HepG2 (cell line): ENCODE measurements around the gene C16orf89. TPM values are rescaled to one million over a fixed set of nuclear protein-coding genes. Genes with fewer than 3 reads are reported as not detected.

ENCODE experiments used
- AHR ChIP-seq: IDR thresholded peaks from 2 replicates; pipeline ENCODE4 v1.6.1; 2018; ENCODE audit warnings: missing genetic modification reagents, missing compliant biosample characterization
- CBX1 ChIP-seq: IDR thresholded peaks from one replicate; pipeline ENCODE4 v1.6.1; 2016; ENCODE audit warnings: antibody characterized with exemption, low read depth
- CREB1 ChIP-seq, 2 experiments: fragments of 450-650 bp in 1 of 2; IDR thresholded peaks; 2 replicates each; pipeline ENCODE4 v1.6.1; 2016 to 2017; ENCODE audit warnings: control low read depth in 1 of 2, mild to moderate bottlenecking in 1 of 2, missing compliant biosample characterization in 1 of 2, missing genetic modification characterization in 1 of 2
- HHEX ChIP-seq: IDR thresholded peaks from 2 replicates; pipeline ENCODE4 v1.6.1; 2016; ENCODE audit warnings: control low read depth
- LBX2 ChIP-seq: sonication (generic); formaldehyde crosslinking; IDR thresholded peaks from 2 replicates; pipeline ENCODE4 v1.5.0; 2020; ENCODE audit warnings: missing genetic modification reagents, mild to moderate bottlenecking, borderline replicate concordance
- NAIF1 ChIP-seq: sonication (generic); formaldehyde crosslinking; IDR thresholded peaks from 2 replicates; pipeline ENCODE4 v1.5.0; 2020; ENCODE audit warnings: mild to moderate bottlenecking, missing genetic modification reagents, borderline replicate concordance
- NCOR1 ChIP-seq: fragments of 200-600 bp; sonication (generic); IDR thresholded peaks from 2 replicates; pipeline ENCODE4 v1.7.0; 2017; ENCODE audit warnings: antibody characterized with exemption, low read length, borderline replicate concordance
- PHF20 ChIP-seq: sonication (generic); formaldehyde crosslinking; IDR thresholded peaks from 2 replicates; pipeline ENCODE4 v1.5.0; 2020; ENCODE audit warnings: mild to moderate bottlenecking, missing genetic modification reagents
- POLR2A ChIP-seq, 2 experiments: IDR thresholded peaks; 2 replicates each; pipeline ENCODE4 v1.6.1; 2011; ENCODE audit warnings: low read depth in 2 of 2, low read length in 2 of 2, mild to moderate bottlenecking in 1 of 2, moderate library complexity in 1 of 2; ENCODE audit not compliant: insufficient read depth in 1 of 2
- REL ChIP-seq: sonication (generic); formaldehyde crosslinking; conservative IDR thresholded peaks from 2 replicates; pipeline ENCODE4 v1.8.0; 2022; ENCODE audit warnings: mild to moderate bottlenecking, missing genetic modification reagents, moderate library complexity
- REST ChIP-seq, 2 experiments: IDR thresholded peaks; 2 replicates each; pipeline ENCODE4 v1.6.1; 2011 to 2012; ENCODE audit warnings: low read length in 2 of 2, borderline replicate concordance in 1 of 2, low read depth in 1 of 2, mild to moderate bottlenecking in 1 of 2, moderate library complexity in 1 of 2
- SAP130 ChIP-seq: IDR thresholded peaks from 2 replicates; pipeline ENCODE4 v1.6.1; 2016; ENCODE audit warnings: low read depth
- SRSF4 ChIP-seq: fragments of 200-400 bp; formaldehyde crosslinking; IDR thresholded peaks from one replicate; pipeline ENCODE4 v1.6.1; 2018; ENCODE audit warnings: mild to moderate bottlenecking, low read depth, low read length, moderate library complexity; ENCODE audit not compliant: poor library complexity, severe bottlenecking
- TMF1 ChIP-seq: sonication (generic); formaldehyde crosslinking; IDR thresholded peaks from 2 replicates; pipeline ENCODE4 v1.8.1; 2022; ENCODE audit warnings: low read depth, missing genetic modification reagents
- YEATS4 ChIP-seq: sonication (generic); formaldehyde crosslinking; IDR thresholded peaks from 2 replicates; pipeline ENCODE4 v1.4.0; 2020; ENCODE audit warnings: missing genetic modification reagents, borderline replicate concordance
- ZNF101 ChIP-seq: sonication (generic); formaldehyde crosslinking; IDR thresholded peaks from 2 replicates; pipeline ENCODE4 v1.4.0; 2020; ENCODE audit warnings: mild to moderate bottlenecking, low read depth, missing genetic modification reagents, borderline replicate concordance
- ZNF317 ChIP-seq: sonication (generic); formaldehyde crosslinking; IDR thresholded peaks from 2 replicates; pipeline ENCODE4 v1.5.0; 2020; ENCODE audit warnings: mild to moderate bottlenecking, missing genetic modification reagents
- ZNF343 ChIP-seq: sonication (generic); formaldehyde crosslinking; IDR thresholded peaks from 2 replicates; pipeline ENCODE4 v1.4.0; 2020; ENCODE audit warnings: mild to moderate bottlenecking, missing genetic modification reagents
- ZNF354B ChIP-seq: sonication (generic); formaldehyde crosslinking; IDR thresholded peaks from 2 replicates; pipeline ENCODE4 v1.8.0; 2022; ENCODE audit warnings: mild to moderate bottlenecking, missing genetic modification reagents
- ZNF556 ChIP-seq: sonication (generic); formaldehyde crosslinking; IDR thresholded peaks from 2 replicates; pipeline ENCODE4 v1.4.0; 2020; ENCODE audit warnings: mild to moderate bottlenecking, missing genetic modification reagents, borderline replicate concordance
- ZNF570 ChIP-seq: sonication (generic); formaldehyde crosslinking; IDR thresholded peaks from 2 replicates; pipeline ENCODE4 v1.4.0; 2020; ENCODE audit warnings: mild to moderate bottlenecking, missing genetic modification reagents, borderline replicate concordance
- ZNF772 ChIP-seq: sonication (generic); formaldehyde crosslinking; IDR thresholded peaks from 2 replicates; pipeline ENCODE4 v1.5.0; 2020; ENCODE audit warnings: mild to moderate bottlenecking, missing genetic modification reagents
- ZSCAN25 ChIP-seq: sonication (generic); formaldehyde crosslinking; IDR thresholded peaks from 2 replicates; pipeline ENCODE4 v1.8.0; 2022; ENCODE audit warnings: mild to moderate bottlenecking, missing genetic modification reagents
- polyA plus RNA-seq, 8 experiments: library from polyadenylated mRNA; depleted of rRNA in 3 of 8; stranded (reverse) in 7 of 8; unstranded in 1 of 8; fragments of >200 nt; fragmentation: Illumina TruSeq in 4 of 8; extraction: Trizol in 4 of 8; gene quantifications; 2 replicates each; pipeline versions ENCODE4 v1.2.1 to v1.2.3, GENCODE V29; 2011 to 2016; ENCODE audit warnings: low read depth in 4 of 8, missing spikeins in 1 of 8, mixed read lengths in 1 of 8; ENCODE audit not compliant: insufficient read depth in 1 of 8
- total RNA-seq, 5 experiments: library from RNA; depleted of rRNA; stranded (reverse); fragments of >200 nt; fragmentation: Illumina TruSeq; extraction: Trizol; gene quantifications; 2 replicates each; pipeline ENCODE4 v1.2.3, GENCODE V29; 2016; ENCODE audit warnings: low read depth in 1 of 5
- TF ChIP-seq, protein P1 (sequence below): sonication (generic); formaldehyde crosslinking; IDR thresholded peaks from 2 replicates; pipeline ENCODE4 v1.8.1; 2023; ENCODE audit warnings: mild to moderate bottlenecking, inconsistent platforms, moderate library complexity, missing genetic modification reagents, borderline replicate concordance

The C16orf89 gene
- total and polyA plus RNA-seq, 2 of the 13 experiments (the other 11 are each of a cell fraction or from before 2014, with no cell fraction given), result 1.9 to 3.4 TPM

GRCh38 chr16:5036228-5037156 is 29.3 kb downstream of the C16orf89 start (continued):
- TF ChIP-seq AHR (CRISPR knock-in tag) (no peak), SAP130 (CRISPR knock-in tag) (peak; percentile 22; the same call in 1 of the 2 replicates), ZNF317 (CRISPR knock-in tag) (0 out of 2 replicates have a peak, but pooled peaks have one; percentile 19), CBX1 (peak; percentile 34), TMF1 (0 out of 2 replicates have a peak, but pooled peaks have one; percentile 51), ZNF772 (CRISPR knock-in tag) (peak; percentile 27; the same call in 1 of the 2 replicates), ZSCAN25 (peak; percentile 98), REL (0 out of 2 replicates have a peak, but pooled peaks have one; percentile 7), LBX2 (CRISPR knock-in tag) (no peak), ZNF343 (CRISPR knock-in tag) (no peak), CREB1 (IDR thresholded peaks at IDR 0.05) (no peak), CREB1 (CRISPR knock-in tag; IDR thresholded peaks at IDR 0.05) (no peak), ZNF354B (CRISPR knock-in tag) (0 out of 2 replicates have a peak, but pooled peaks have one; percentile 24), ZNF101 (CRISPR knock-in tag) (no peak), YEATS4 (CRISPR knock-in tag) (peak; percentile 47; the same call in 1 of the 2 replicates), ZNF556 (CRISPR knock-in tag) (0 out of 2 replicates have a peak, but pooled peaks have one; percentile 5), SRSF4 (no peak), ZNF570 (CRISPR knock-in tag) (no peak), POLR2A (IDR thresholded peaks at IDR 0.05; ENCODE audit: insufficient read depth in 1 of 2, low read depth in 2 of 2, low read length in 2 of 2) (peak; percentile 21 to 58; a peak in 2 of 4 replicates), PHF20 (no peak), NAIF1 (no peak), HHEX (CRISPR knock-in tag) (0 out of 2 replicates have a peak, but pooled peaks have one; percentile 9), REST (IDR thresholded peaks at IDR 0.05; ENCODE audit: borderline replicate concordance in 1 of 2, low read depth in 1 of 2, low read length in 2 of 2) (no peak), NCOR1 (peak; percentile 55; the same call in 1 of the 2 replicates)
- TF ChIP-seq, protein P1, sequence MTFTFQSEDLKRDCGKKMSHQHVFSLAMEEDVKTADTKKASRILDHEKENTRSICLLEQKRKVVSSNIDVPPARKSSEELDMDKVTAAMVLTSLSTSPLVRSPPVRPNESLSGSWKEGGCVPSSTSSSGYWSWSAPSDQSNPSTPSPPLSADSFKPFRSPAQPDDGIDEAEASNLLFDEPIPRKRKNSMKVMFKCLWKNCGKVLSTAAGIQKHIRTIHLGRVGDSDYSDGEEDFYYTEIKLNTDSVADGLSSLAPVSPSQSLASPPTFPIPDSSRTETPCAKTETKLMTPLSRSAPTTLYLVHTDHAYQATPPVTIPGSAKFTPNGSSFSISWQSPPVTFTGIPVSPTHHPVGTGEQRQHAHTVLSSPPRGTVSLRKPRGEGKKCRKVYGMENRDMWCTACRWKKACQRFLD (CRISPR knock-in tag), result no peak; the same call in 1 of the 2 replicates
